ENCODE measurements around the gene WIPF3. TPM values are rescaled to one million over a fixed set of nuclear protein-coding genes. Genes with fewer than 3 reads are reported as not detected.

The WIPF3 gene
- total RNA-seq, 1 experiment from 2014 or later, result 11.6 TPM

GRCh38 chr7:29770371-29770770, 35.9 kb upstream of the WIPF3 start:
- no peak overlapping the region for H2AFZ ChIP-seq (ENCODE audit: low read length)
- H3K4me2 ChIP-seq (ENCODE audit: insufficient read depth, insufficient read length, low read length), result no peak overlapping the region
- no peak overlapping the region for H3K18ac ChIP-seq (ENCODE audit: insufficient read length, low read depth, low read length)
- H3K56ac ChIP-seq (ENCODE audit: insufficient read length, low read depth, low read length), result no peak overlapping the region
- WGBS (ENCODE audit: extremely low coverage, insufficient read length, low lambda C conversion rate), result no CpG with 5 or more reads among the region's 6 CpGs
- no peak overlapping the region for H3K14ac ChIP-seq (ENCODE audit: insufficient read depth, low read length)
- H2BK120ac ChIP-seq (ENCODE audit: low read depth, low read length, poor library complexity, severe bottlenecking), result no peak overlapping the region
- no peaks in the 10 kb centered on the region for H4K20me1 ChIP-seq (ENCODE audit: control insufficient read depth, insufficient read depth, insufficient read length)
- H2BK15ac ChIP-seq (ENCODE audit: low read depth, low read length), result no peak overlapping the region
- H2BK20ac ChIP-seq (ENCODE audit: low read depth, low read length, poor library complexity, severe bottlenecking), result no peak overlapping the region
- no peaks in the 10 kb centered on the region for H3K23me2 ChIP-seq (ENCODE audit: insufficient read length, low read depth, low read length, poor library complexity, severe bottlenecking)
- Mint-ChIP-seq H3K9me3 (no peaks in the 10 kb centered on the region), H3K4me3 (no peak overlapping the region), H3K36me3 (ENCODE audit: insufficient read depth in 1 of 3, low read depth in 3 of 3) (no peaks in the 10 kb centered on the region; a peak in 1 of 7 replicates), H3K27me3 (ENCODE audit: low read depth) (peaks cover 6% of the 10 kb centered on the region), H3K4me1 (peaks cover 5 to 10% of the 10 kb centered on the region in 2 experiments), H3K27ac (no peak overlapping the region)
- no peak overlapping the region for H4K8ac ChIP-seq (replicated peaks; ENCODE audit: insufficient read length, low read depth, low read length)
- no peaks in the 10 kb centered on the region for H3K4me1 ChIP-seq (ENCODE audit: insufficient read depth, low read length)
- no peak overlapping the region for H3K23ac ChIP-seq (ENCODE audit: insufficient read length, low read depth, low read length)
- no peak overlapping the region for H3K9ac ChIP-seq (ENCODE audit: extremely low read depth, insufficient read length, low read length)
- no peak overlapping the region for H3K27ac ChIP-seq (ENCODE audit: insufficient read length, low read depth, low read length)
- H3K27me3 ChIP-seq (ENCODE audit: insufficient read depth, low read length), result no peaks in the 10 kb centered on the region
- no peaks in the 10 kb centered on the region for H3K9me3 ChIP-seq (ENCODE audit: control insufficient read depth, low read depth, low read length)
- H2BK12ac ChIP-seq (ENCODE audit: insufficient read length, low read depth, low read length), result no peak overlapping the region
- H3K79me2 ChIP-seq (ENCODE audit: insufficient read depth, low read length), result no peaks in the 10 kb centered on the region
- DNase-seq, result no peak
- no peak overlapping the region for H3T11ph ChIP-seq (ENCODE audit: low read length)
- TF ChIP-seq CTCF (conservative IDR thresholded peaks at IDR 0.05), result no peak
- no peak overlapping the region for H4K91ac ChIP-seq (ENCODE audit: insufficient read length, low read depth, low read length)
- no peak overlapping the region for H3K4ac ChIP-seq (ENCODE audit: low read depth, low read length)
- no peak overlapping the region for H2AK5ac ChIP-seq (ENCODE audit: insufficient read length, low read length)
- no peak overlapping the region for H4K5ac ChIP-seq (ENCODE audit: insufficient read length, low read depth, low read length)
- no peak overlapping the region for H2BK5ac ChIP-seq (ENCODE audit: insufficient read length, low read length)
- H3K79me1 ChIP-seq (ENCODE audit: insufficient read depth, low read depth, low read length, poor library complexity, severe bottlenecking), result no peaks in the 10 kb centered on the region

Measured in H9 (cell line).